Lung (tissue), 12 donors: ENCODE data around the gene PLXNA2. TPM values are rescaled to one million over a fixed set of nuclear protein-coding genes. Genes with fewer than 3 reads are reported as not detected.

Experiments
- ATAC-seq: fragments of 200-7000 bp; cut with Tn5 transposase; one replicate; pipeline ENCODE4 v1.9.1; 2020; ENCODE audit warnings: moderate number of reproducible peaks; ENCODE audit not compliant: insufficient read depth, low FRiP score
- DNase-seq, 3 donors: peaks; one replicate each; pipeline ENCODE4 v3.0.0-alpha.2; 2013 to 2017
- H3K27ac ChIP-seq, 2 donors: one replicate each; pipeline ENCODE4 v1.5.1; 2013; ENCODE audit warnings: mild to moderate bottlenecking in 2 of 2, moderate library complexity in 2 of 2, control low read depth in 1 of 2, inconsistent platforms in 1 of 2, low read depth in 1 of 2, low read length in 1 of 2
- H3K27me3 ChIP-seq, 3 donors: one replicate each; pipeline ENCODE4 v1.5.1; 2013; ENCODE audit warnings: low read length in 2 of 3; ENCODE audit not compliant: control insufficient read depth in 3 of 3, insufficient read depth in 3 of 3
- H3K36me3 ChIP-seq, 4 donors: one replicate each; pipeline ENCODE4 v1.5.1; 2013; ENCODE audit warnings: low read length in 4 of 4, mild to moderate bottlenecking in 1 of 4, moderate library complexity in 1 of 4; ENCODE audit not compliant: control insufficient read depth in 4 of 4, insufficient read depth in 4 of 4
- H3K4me1 ChIP-seq, 5 donors: one replicate each; pipeline ENCODE4 v1.5.1; 2013; ENCODE audit warnings: low read length in 5 of 5, mild to moderate bottlenecking in 2 of 5, moderate library complexity in 1 of 5; ENCODE audit not compliant: control insufficient read depth in 5 of 5, insufficient read depth in 5 of 5
- H3K4me3 ChIP-seq: one replicate; pipeline ENCODE4 v1.5.1; 2013; ENCODE audit warnings: mild to moderate bottlenecking, control low read depth, moderate library complexity
- H3K9ac ChIP-seq, 2 donors: one replicate each; pipeline ENCODE4 v1.5.1; 2013; ENCODE audit warnings: low read length in 2 of 2, control low read depth in 1 of 2; ENCODE audit not compliant: insufficient read depth in 1 of 2
- H3K9me3 ChIP-seq, 4 donors: one replicate each; pipeline ENCODE4 v1.5.1; 2013; ENCODE audit warnings: low read length in 3 of 4, mild to moderate bottlenecking in 1 of 4, moderate library complexity in 1 of 4; ENCODE audit not compliant: control insufficient read depth in 4 of 4, insufficient read depth in 3 of 4
- WGBS, 2 donors: extraction: QIAGEN DNeasy Blood & Tissue Kit; methylation state at CpG; one replicate each; pipeline ENCODE4 v1.1.7; 2013; 5-methylcytosine and 5-hydroxymethylcytosine counted together
- polyA plus RNA-seq, 2 donors: library from polyadenylated mRNA; stranded (reverse); fragments of 200-250 nt; gene quantifications; one replicate each; pipeline ENCODE4 v1.2.1, GENCODE V29; 2013
- total RNA-seq, 2 donors: library from RNA; depleted of rRNA in 1 of 2; stranded (reverse); fragments of >200 nt in 1 of 2; gene quantifications; one replicate each; pipeline ENCODE4 v1.2.1, GENCODE V29; 2014 to 2021
- TF ChIP-seq, protein P1 (sequence below): IDR thresholded peaks from 2 replicates; pipeline ENCODE4 v1.5.1; 2012; ENCODE audit warnings: mild to moderate bottlenecking; ENCODE audit errors: control extremely low read depth, extremely low read depth
- donor health status: control.
- donor health status: control.
- donor health status: Bipolar disorder and iron deficiency.
- donor health status: healthy.
- donor health status: DM: yes; HTN: yes; CAD: no.

Gene PLXNA2
- total and polyA plus RNA-seq, 4 donors = 13.2 to 118 (median 32.6) TPM

DNA sequence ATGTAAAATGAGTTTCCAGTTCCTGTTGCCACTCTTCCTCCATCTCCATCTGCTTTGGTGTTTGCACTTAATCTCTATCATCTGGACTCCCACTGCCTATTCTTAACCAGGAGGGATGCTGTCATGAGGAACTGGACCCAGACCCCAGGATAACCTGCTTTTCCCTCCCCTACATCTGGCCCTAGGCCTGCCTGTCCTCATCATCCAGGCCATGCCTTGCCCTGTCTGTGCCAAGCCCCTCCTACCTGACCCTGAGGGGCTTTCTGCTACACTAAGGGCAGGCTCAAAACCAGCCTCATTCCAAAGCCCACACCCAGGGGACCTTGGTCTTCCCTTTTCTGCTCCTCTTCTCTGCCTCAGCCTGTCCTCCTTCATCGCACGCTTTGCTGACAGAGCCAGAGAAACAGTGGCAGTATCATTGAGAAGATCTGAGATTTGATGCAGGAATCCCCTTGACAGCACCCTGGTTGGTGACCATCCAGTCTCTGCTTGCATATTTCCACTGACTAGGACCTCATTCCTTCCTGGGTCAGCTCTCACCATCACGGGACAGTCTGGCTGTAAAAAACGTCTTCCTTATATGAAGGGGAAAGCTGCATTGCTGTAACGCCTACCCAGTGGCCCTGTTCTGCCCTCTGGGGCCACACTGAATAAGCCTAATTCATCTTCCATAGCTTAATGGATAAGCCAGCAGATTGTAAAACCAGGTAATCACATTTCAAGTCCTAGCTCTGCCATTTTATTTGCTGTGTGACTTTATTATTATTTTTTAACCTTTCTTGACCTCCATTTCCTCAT, 38.8 kb downstream of the PLXNA2 start:
- DNase-seq = no peak
- Histone ChIP-seq H3K9ac (no peak overlapping the region), H3K9me3 (peaks cover 0 to 2% (median 0%) of the 10 kb centered on the region in 4 donors), H3K36me3 (peaks cover 0 to 26% (median 6%) of the 10 kb centered on the region in 4 donors), H3K4me1 (peaks cover 16 to 51% (median 37%) of the 10 kb centered on the region in 5 donors), H3K27me3 (no peaks in the 10 kb centered on the region), H3K4me3 (no peak overlapping the region), H3K27ac (peak overlapping the region; percentile 50 to 89)
- TF ChIP-seq, protein P1, sequence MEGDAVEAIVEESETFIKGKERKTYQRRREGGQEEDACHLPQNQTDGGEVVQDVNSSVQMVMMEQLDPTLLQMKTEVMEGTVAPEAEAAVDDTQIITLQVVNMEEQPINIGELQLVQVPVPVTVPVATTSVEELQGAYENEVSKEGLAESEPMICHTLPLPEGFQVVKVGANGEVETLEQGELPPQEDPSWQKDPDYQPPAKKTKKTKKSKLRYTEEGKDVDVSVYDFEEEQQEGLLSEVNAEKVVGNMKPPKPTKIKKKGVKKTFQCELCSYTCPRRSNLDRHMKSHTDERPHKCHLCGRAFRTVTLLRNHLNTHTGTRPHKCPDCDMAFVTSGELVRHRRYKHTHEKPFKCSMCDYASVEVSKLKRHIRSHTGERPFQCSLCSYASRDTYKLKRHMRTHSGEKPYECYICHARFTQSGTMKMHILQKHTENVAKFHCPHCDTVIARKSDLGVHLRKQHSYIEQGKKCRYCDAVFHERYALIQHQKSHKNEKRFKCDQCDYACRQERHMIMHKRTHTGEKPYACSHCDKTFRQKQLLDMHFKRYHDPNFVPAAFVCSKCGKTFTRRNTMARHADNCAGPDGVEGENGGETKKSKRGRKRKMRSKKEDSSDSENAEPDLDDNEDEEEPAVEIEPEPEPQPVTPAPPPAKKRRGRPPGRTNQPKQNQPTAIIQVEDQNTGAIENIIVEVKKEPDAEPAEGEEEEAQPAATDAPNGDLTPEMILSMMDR = no peak
- 82 to 84% methylated on average over 5 of the region's 5 CpGs for WGBS, 2 donors
- ATAC-seq = no peak

DNA sequence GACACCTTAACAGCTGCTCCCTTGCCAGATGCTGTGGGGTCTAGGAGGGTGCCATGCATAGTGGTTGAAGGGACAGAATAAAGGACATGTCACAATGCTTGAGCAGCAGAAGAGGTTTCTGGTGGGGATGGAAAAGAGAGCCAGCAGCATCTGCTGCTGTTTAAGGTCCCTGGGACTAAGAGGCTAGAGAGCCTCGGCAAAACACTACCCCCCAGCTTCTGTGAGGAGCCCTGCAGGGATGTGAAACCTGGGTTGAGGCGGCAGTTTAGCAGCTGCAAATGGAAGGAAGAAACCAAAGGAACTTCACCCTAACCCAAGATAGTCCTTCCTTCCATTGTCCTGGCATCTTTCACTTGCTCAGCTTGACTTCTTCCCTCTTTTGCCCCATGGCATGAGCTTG, 39.4 kb downstream of the PLXNA2 start:
- TF ChIP-seq, protein P1 = no peak
- peaks cover 16 to 51% (median 37%) of the 10 kb centered on the region in 5 donors for H3K4me1 ChIP-seq

DNA sequence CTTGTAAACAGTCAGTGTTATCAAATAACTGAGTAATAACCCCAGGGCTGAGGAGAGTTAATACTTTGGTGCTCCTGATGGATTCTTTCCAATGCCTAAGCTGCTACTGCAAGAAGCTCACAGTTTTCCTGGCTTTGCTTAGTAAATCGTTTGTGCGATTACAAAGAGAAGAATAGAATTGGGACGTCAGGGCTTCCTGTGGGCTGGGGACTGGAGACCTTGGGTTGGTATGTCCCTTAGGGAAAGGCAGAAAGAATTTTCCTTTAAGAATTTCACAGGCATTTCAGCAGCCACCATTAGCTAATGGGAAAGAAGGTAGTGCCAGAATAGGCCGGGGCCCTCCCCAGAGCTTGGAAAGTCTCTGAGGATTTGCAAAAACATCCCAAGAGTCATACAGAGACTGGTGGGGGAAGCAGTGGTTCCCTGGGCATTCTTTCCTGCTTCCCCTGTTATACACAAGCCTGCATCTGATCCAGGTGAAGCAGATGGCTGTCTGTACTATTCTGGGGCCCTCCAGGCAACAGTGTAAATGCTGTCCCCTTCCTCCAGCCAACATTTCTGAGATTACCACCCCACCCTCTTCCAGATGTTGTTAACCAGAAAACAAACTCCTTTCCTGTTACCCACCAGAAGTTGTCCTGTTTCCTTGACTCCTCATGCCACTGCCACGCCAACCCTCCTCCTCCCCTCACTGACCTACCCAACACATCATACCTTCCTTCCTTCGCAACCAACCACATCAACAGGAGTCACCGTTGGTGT, 40.2 kb downstream of the PLXNA2 start:
- no peak for ATAC-seq

More for the DNA sequence above, 39.4 kb downstream of the PLXNA2 start:
- peaks cover 0 to 20% (median 6%) of the 10 kb centered on the region in 4 donors for H3K36me3 ChIP-seq
- DNase-seq (no peak), ATAC-seq (no peak)
- H3K9ac ChIP-seq = no peak overlapping the region
- peak overlapping the region; percentile 50 to 89 for H3K27ac ChIP-seq
- 48 to 62% methylated on average over 2 of the region's 2 CpGs for WGBS, 2 donors
- H3K9me3 ChIP-seq = peaks cover 0 to 2% (median 0%) of the 10 kb centered on the region in 4 donors
- H3K27me3 ChIP-seq = no peaks in the 10 kb centered on the region
- no peak overlapping the region for H3K4me3 ChIP-seq

More for the DNA sequence above, 40.2 kb downstream of the PLXNA2 start:
- no peak for DNase-seq
- WGBS, 2 donors = 48 to 61% methylated on average over 7 of the region's 7 CpGs
- TF ChIP-seq, protein P1 = no peak
- Histone ChIP-seq H3K27me3 (no peaks in the 10 kb centered on the region), H3K9ac (no peak overlapping the region), H3K4me1 (peaks cover 16 to 51% (median 36%) of the 10 kb centered on the region in 5 donors), H3K4me3 (no peak overlapping the region), H3K36me3 (peaks cover 0 to 17% (median 5%) of the 10 kb centered on the region in 4 donors), H3K9me3 (no peaks in the 10 kb centered on the region), H3K27ac (peak overlapping the region; percentile 50 to 89)
